Activated CD4-positive, alpha-beta T cell treated with anti-CD3 and anti-CD28 coated beads, Interleukin-2, Interleukin-6, amounts not matched to agents 100 ng/mL and 50 ng/mL, durations not matched to agents 16 hours and 8 hours (primary cell): Measurements from ENCODE around the gene ZNF414.

Experiments used
- DNase-seq: peaks from one replicate; pipeline ENCODE4 v3.0.0-alpha.2; 2020

Gene ZNF414

DNA sequence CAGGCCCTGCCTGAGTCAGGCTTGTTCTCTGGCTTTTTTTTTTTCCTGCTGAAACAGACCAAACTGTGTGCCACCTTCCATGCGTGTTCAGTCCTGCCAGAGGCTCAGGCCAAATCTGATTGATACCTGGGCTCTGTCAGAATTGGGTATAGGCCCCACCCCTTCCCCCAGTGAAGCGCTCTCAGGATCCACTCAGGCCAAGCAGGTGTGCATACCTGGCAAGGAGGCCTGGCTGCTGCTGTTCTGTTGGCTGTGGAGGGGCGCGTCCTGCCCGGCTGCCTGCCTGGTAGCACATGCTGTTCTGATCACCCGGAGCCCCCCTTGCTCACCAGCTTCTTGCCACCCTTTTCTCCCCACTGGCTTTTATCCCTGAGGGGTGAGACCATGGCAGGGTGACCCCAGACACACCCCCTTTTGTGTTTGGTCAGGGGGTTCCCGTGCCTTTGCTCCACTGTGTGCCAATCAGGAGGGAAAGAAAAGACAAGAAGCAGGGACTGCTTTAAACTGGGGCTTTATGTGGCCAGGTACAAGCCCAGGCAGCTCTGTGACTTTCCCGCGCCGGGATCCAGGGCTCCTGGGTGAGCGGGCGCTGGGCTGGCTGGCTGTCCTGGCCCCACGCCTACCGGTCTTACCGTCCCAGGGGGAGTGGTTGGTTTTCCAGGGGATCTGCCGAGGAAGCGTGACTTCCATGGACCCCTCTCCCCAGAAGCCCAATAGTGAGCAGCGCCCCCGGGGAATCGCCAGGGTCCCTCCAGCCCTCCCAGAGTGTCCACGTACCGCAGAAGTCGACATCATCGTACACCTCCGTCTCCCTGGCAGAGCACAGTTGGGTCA lies 24.2 kb downstream of the ZNF414 start:
- DNase-seq, result no peak

DNA sequence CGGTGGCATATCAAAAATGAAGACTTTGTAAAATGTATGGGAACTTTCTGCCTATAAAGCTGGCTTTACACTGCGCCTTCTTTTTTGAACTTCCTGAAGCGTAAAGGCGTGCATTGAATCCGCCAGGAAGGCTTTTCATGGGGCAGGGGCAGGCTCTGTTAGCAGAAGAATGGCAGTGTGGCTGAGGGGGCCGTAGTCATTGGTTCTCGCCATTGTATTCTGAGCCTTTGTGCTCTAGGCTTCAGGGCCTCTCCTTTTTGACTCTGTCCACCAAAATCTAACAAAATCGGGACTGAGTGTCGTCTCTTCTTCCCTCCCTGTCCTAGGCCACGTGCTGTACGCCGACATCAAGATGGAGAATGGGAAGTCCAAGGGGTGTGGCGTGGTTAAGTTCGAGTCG lies 25.6 kb downstream of the ZNF414 start:
- no peak for DNase-seq

DNA sequence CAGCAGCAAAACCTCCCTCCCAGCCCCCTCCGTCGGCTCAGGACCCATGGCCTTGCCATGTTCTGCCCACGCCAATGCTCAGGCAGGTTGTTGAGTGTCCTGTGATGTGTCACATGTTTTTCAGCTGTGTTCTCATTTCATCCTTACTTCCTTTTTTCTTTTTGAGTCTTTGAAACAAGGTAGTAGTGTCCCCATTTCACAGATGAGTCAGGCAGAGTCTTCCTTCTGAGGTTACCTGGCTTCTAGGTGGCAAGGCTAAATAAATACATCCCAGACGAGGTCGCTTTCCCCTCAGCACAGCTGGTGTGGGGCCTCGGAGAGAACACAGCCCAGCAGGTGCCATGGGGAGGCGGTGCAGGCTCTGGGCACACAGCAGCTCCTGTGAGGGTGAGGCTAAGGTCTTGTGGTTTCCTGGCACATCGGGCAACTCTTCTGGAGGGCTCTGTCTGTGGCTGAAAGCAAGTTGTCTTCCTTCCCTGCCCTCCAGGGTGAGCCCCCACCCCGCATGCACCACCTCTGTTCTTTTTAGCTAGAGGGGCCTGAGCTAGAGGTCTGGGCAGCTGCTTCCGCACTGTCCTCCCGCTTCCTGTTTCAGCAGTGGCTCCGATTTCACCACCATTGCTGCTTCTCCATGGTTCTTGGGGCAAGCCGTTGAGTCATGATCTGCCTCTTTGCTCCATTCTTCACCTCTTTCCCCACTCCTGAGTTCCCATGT lies 26.7 kb downstream of the ZNF414 start:
- peak; percentile 70 for DNase-seq

GRCh38 chr19:8486661-8487136 lies 27.3 kb downstream of the ZNF414 start:
- no peak for DNase-seq

GRCh38 chr19:8485561-8486371 lies 28.2 kb downstream of the ZNF414 start:
- DNase-seq, result no peak

- no peak for DNase-seq
Measured at GRCh38 chr19:8484331-8484894, 29.6 kb downstream of the ZNF414 start.

DNA sequence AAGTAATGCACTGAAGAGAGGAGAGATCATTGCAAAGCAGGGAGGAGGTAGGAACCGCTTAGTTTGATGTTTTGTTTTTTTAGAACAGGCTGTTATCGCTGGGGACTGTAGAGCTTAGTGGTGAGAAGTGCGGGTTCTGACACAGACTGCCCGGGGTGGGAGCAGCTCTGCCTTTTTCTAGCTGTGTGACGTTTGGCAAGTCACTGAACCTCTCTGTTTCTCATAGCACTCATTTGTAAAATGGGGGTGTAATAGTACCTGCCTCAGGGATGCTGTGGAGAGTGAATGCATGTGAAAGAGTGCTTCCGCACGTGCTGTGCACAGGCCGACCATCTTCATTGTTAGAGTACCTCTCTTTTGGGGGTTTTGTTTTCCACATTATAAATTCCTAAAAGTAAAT lies 30.8 kb downstream of the ZNF414 start:
- no peak for DNase-seq

GRCh38 chr19:8482696-8483095 lies 31.3 kb downstream of the ZNF414 start:
- DNase-seq, result no peak

- DNase-seq, result no peak
Measured at GRCh38 chr19:8481616-8482015, 32.4 kb downstream of the ZNF414 start.

- no peak for DNase-seq
Measured at GRCh38 chr19:8481201-8481600, 32.8 kb downstream of the ZNF414 start.

DNA sequence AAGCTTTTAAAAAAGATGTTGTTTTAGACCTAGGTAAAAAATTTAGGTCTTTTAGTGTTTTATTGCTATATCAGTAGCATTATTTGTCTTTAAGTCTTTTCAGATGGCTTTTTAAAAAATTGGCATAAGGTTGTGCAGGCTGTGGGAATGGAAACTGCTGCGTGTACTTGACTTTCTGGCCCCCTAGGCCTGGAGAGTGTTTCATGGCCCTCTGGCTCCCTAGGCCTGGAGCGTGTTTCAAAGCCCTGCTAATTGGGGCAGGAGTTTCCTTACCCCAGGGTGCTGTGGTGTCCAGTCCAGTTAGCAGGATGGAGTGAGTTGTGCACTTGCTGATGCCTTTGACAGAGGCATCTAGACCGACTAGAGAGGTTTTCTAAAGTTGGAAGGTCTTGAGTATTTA lies 35.4 kb downstream of the ZNF414 start:
- no peak for DNase-seq

DNA sequence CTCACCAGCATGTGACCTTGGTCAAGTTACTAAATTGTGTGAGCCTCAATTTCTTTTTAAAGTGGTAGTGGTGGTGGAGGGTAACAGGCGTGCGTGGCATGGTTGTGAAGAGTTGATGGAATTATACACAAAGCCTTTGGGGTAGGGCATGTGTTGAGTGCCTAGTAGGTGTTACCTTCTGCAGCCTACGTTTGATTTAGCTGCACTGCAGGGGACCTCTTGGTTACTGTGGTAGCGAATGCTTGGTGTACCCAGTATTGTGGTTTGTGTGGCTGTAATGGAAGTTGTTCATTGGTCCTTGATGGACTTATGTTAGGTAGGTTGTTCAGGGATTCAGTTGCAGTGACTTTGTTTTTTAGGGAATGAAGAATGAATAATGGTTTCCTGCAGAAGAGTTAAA lies 36.1 kb downstream of the ZNF414 start:
- no peak for DNase-seq

- DNase-seq, result no peak
Measured at GRCh38 chr19:8476524-8476923, 37.4 kb downstream of the ZNF414 start.

DNA sequence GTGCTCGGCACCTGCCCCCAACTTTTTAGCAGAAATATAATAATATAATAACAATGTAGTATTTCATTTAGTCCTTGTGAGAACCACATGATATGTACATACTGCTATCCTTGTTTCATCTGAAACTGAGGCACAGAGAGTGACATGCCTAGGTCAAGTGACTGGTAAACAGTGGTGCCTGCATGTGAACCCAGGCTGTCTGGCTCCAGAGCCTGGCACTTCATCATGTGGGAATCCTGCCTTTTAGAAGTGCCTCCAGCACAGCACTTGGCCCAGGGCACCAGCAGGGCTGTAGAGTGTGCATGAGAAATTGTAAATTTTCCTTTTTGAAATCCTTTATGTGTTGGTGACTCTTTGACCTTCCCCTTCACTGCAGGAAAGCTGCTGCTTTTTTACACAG lies 39.0 kb downstream of the ZNF414 start:
- no peak for DNase-seq

DNA sequence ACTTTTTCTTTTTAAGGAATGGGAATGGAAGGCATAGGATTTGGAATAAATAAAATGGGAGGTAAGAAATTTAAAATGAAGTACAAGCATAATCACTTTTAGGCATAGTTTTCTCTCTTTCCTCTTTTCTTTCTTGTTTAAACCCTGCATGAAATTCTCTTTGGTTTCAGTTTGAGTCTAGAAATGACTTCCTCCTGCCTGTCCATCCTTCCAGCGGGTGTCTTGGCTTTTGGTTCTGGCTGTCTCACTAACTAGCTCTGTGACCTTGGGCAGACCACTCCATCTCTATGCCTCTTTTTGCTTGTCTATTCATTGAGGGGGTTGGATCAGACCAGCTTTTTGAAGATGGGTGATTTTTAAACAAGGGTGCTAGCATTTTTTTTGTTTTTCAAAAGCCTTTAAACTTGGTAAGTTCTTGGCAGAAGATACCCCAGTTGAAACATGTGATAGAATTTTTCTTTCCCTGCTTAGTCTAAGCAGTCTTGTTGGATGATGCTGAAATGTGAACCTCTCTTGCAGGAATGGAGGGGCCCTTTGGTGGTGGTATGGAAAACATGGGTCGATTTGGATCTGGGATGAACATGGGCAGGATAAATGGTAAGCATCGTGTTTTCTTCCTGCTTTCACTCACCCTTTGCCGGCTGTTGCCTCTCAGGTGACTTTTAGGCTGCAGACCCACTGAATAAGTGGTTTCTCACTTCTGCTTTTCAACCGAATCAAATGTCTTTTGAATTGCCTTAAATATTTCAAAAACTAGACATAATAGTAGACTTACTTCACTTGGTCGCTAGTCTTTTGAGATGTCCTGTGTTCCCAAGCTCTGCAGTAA lies 40.1 kb downstream of the ZNF414 start:
- DNase-seq, result peak; percentile 33

- DNase-seq, result no peak
Measured at GRCh38 chr19:8469613-8470368, 44.2 kb downstream of the ZNF414 start.

- no peak for DNase-seq
Measured at GRCh38 chr19:8468761-8469373, 45.1 kb downstream of the ZNF414 start.

DNA sequence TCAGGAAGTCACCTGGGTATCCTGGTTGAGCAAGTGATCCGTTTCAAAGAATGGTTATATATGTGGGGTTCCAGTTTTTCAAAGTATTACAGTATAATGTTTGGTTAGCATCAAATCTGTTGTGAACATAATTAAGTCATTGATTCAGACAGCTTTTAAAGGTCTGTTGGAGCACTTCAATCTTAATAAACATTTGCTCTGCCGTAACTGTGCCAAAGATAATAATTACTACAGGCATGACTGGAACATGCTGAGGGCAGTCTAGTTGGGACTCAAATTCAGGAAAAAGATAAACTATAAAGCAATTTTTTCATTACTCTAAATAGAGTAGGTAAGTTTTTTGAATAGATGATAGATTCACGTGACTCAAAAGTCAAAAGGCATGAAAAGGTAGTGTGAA lies 45.8 kb downstream of the ZNF414 start:
- DNase-seq, result no peak

DNA sequence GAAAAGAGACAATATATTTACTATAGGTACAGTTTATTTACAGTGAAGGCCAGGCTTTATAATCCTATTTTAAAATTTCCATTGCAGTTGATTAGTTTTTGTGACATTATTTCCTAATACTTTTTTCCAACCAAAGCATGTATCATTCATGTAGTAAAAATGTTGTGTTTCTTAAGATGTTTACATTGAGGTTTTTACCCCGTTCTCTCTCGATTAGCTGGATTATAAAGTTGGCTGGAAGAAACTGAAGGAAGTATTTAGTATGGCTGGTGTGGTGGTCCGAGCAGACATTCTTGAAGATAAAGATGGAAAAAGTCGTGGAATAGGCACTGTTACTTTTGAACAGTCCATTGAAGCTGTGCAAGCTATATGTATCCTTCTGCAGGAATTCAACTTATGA lies 47.9 kb downstream of the ZNF414 start:
- DNase-seq, result no peak

GRCh38 chr19:8463365-8463764 lies 50.6 kb downstream of the ZNF414 start:
- DNase-seq, result no peak

DNA sequence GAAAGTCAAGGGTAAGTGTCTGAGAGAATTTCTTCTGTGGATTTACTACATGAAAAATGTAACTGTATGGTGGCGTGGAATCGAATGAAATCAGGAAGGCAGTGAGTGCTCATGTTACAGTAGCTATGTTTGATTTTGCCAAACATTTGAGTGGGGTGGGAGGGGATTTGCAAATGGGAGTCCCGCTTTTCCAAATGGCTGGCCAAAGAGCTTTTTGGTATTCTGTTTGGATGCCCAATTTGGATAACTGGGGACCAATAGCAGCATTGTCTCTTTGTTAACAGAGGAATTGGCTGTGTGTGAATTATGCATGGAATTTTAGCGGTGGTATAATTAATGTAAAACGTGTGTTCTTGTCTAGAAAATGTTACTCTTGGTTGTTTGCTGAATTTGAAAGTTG lies 51.4 kb downstream of the ZNF414 start:
- DNase-seq, result no peak
